Memory B cell (primary cell): ENCODE data around the gene STK16.
A peak's percentile ranks its signal among the peaks of the same experiment; 100 is the strongest.

Experiments used
- ATAC-seq: fragments of 150-1000 bp; cut with Tn5 transposase; 2 replicates; pipeline ENCODE4 v1.10.0; 2021; ENCODE audit warnings: low read depth, mild to moderate bottlenecking, moderate library complexity
- DNase-seq, 2 donors: peaks; one replicate each; pipeline ENCODE4 v3.0.0; 2022; ENCODE audit warnings: low spot score in 2 of 2
- H3K27ac Mint-ChIP-seq: one replicate; pipeline ENCODE4 v1.8.0; 2022; ENCODE audit warnings: mild to moderate bottlenecking, moderate library complexity, mixed read lengths
- H3K27me3 Mint-ChIP-seq: one replicate; pipeline ENCODE4 v1.8.0; 2022; ENCODE audit warnings: mixed read lengths
- H3K36me3 Mint-ChIP-seq: one replicate; pipeline ENCODE4 v1.8.0; 2022; ENCODE audit warnings: mild to moderate bottlenecking, mixed read lengths
- H3K4me1 Mint-ChIP-seq: one replicate; pipeline ENCODE4 v1.8.0; 2022; ENCODE audit warnings: mixed read lengths
- H3K4me3 Mint-ChIP-seq: one replicate; pipeline ENCODE4 v1.8.0; 2022; ENCODE audit warnings: mild to moderate bottlenecking, moderate library complexity, mixed read lengths
- H3K9me3 Mint-ChIP-seq: one replicate; pipeline ENCODE4 v1.8.0; 2022; ENCODE audit warnings: mixed read lengths

STK16 gene

DNA sequence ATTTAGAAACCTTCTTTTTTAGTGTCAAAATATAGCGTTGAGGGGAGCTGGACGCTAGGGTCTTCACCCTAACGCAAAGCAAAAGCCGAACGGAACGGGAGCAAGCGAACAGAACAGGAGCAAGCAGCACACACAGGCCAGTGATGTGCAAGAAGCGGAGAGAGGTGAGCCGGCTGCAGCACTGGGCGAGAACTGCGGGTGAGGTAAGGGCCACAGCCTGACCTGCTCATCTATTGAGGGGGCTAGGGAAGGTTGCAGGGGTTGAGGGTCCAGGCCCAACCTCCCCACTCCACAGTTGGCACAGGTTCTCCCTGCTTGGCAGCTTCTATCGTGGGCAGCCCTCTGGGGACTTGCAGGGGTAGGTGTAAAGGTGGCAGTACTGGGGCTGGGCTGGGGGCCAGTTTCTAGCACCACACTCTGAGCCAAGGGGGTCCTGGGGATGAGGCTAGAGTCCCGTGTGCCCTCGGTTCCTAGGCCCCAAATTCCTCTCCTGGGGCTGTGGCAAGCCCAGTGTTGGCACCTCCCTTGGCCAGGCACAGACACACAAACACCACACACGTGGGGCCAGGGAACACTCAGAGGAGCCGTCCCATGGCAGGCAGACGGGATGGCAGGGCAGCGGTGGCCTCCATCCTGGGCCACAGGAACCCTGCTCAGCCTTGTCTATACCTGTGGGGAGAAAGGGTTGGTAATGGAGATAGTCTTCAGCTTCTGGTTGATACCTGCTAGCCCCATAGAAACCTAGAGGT lies 25.3 kb upstream of the STK16 start:
- peaks cover 20% of the 10 kb centered on the region for H3K36me3 Mint-ChIP-seq

DNA sequence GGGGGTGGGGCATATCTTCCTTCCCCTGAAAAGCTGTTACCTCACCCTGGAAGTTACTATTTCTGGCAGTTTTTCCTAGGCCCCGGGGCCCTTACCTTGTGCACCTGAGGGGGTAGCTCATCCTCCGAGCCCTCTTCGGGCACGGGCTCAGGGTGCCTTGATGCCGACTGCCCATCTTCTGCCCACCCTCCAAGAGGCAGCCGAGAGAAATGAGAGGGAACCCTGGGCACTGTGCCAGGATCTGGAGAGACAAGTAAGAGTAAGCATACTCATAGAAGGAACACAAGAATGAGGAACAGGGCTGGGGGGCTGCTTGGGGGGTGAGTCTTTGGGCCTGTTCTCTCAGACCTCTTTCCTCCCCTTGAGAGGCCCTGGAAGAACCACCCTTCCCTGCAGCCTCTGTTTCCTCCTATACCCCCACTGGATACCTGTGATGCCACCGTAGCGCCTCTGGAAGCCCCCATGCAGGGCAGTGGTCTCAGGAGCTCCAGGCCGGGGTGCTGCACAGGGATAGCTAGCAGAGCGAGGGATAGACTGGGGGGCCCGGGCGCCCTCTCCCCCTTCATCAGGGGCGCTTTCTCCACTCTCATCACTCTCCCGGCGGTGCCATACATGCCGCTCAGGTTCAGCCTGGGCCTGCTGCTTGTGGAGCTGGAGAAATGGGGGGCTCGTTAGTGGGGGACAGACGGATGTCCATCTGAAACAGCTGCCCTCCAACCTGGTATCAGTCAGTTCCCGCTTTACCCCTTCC lies 24.5 kb upstream of the STK16 start:
- DNase-seq (no peak), ATAC-seq (no peak)
- peaks cover 23% of the 10 kb centered on the region for H3K36me3 Mint-ChIP-seq
- no peaks in the 10 kb centered on the region for H3K27me3 Mint-ChIP-seq
- H3K27ac Mint-ChIP-seq, result no peak overlapping the region
- no peaks in the 10 kb centered on the region for H3K9me3 Mint-ChIP-seq
- no peak overlapping the region for H3K4me3 Mint-ChIP-seq
- H3K4me1 Mint-ChIP-seq, result peaks cover 12% of the 10 kb centered on the region

More for the DNA sequence above, 25.3 kb upstream of the STK16 start:
- ATAC-seq (no peak), DNase-seq (no peak)
- Mint-ChIP-seq H3K4me1 (peaks cover 12% of the 10 kb centered on the region), H3K27me3 (no peaks in the 10 kb centered on the region), H3K9me3 (no peaks in the 10 kb centered on the region), H3K27ac (no peak overlapping the region), H3K4me3 (no peak overlapping the region)

- Mint-ChIP-seq H3K27me3 (no peaks in the 10 kb centered on the region), H3K9me3 (no peaks in the 10 kb centered on the region), H3K27ac (no peak overlapping the region), H3K4me3 (no peak overlapping the region), H3K36me3 (peaks cover 28% of the 10 kb centered on the region), H3K4me1 (peaks cover 10% of the 10 kb centered on the region)
- DNase-seq, result no peak
- no peak for ATAC-seq
Observed at GRCh38 chr2:219221957-219222518, 23.2 kb upstream of the STK16 start.

DNA sequence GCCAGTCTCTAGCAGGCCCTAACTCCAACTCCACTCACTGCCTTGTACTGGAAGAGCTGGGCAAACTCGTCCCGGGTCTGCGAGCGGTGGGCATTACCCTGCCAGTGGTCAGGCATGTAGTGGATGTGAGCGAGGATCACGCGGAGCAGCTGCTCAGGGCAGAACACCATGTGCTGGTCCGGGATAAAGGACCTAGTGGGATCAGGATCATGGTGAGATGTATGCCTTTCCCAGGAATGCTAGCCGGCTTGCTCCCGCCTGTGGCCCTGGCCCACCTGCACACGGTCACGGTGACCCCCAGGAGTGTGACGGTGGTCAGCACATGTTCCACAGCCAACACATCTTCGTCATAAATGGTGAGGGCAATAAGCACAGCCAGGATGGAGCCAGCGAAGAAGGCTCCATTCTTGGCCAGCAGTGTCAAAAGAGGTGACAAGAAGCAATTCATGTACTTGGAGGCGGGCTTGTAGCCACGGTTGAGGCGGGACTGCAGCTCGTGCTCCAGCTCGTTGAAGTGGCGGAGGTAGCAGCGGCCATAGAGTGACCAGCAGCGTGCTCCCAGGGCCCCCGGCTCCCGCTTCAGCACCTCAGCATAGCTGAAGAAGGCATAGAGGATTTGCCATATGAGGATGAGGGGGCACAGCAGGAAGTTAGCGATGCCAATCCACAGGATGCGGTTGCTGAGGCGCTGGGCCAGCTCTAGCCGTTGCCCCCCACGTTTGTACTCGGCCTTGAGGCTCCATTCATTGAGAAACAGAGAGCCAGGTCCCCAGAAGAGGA lies 21.3 kb upstream of the STK16 start:
- Mint-ChIP-seq H3K4me1 (peaks cover 15% of the 10 kb centered on the region), H3K27ac (no peak overlapping the region)

GRCh38 chr2:219225350-219225749 lies 19.9 kb upstream of the STK16 start:
- ATAC-seq, result no peak
- no peak for DNase-seq
- Mint-ChIP-seq H3K4me1 (peaks cover 20% of the 10 kb centered on the region), H3K27me3 (no peaks in the 10 kb centered on the region), H3K4me3 (no peak overlapping the region), H3K36me3 (peaks cover 26% of the 10 kb centered on the region), H3K9me3 (no peaks in the 10 kb centered on the region), H3K27ac (no peak overlapping the region)

More for the DNA sequence above, 21.3 kb upstream of the STK16 start:
- H3K9me3 Mint-ChIP-seq, result no peaks in the 10 kb centered on the region
- DNase-seq (no peak), ATAC-seq (no peak)
- no peak overlapping the region for H3K4me3 Mint-ChIP-seq
- H3K27me3 Mint-ChIP-seq, result no peaks in the 10 kb centered on the region
- H3K36me3 Mint-ChIP-seq, result peaks cover 28% of the 10 kb centered on the region

DNA sequence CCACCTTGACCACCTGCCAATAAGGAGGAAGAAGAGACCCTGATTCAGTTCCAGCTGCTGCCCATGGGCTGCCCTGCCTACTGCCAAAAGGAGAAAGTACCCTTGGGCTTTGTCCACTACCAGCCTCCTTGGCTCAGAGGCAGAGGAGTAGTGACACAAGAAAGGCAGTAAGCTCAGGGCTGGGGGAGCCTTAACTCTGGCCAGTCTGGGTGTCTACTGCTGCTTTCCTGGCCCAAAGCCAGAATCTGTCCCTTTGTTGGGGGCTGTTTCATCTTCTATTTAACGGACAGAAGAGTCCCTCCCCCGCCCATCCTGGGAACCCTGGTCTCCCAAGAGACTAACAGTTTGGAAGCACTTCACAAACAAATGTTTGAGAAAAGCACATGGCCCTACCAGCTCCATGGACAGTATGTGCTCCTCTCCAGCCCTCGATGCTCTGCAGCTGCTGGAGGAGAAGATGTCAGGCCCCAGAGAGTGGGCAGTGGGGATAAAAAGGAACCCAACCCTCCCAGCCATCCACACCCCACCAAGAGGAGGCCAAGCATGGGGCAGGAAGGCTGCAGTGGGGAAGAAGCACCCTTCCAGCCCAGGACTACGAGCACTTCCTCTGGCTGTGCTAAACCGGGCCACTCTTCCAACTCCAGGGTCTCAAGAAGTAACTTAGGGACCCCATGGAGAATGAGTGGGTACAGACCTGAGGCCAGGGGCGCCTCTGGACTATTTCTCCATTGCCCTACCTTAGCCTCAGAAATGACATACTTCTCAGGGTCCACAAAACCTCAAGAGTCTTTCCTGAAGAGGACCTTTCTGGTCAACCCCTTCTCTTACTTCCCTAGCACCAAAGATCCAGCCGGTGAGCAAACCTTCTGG lies 17.0 kb upstream of the STK16 start:
- Mint-ChIP-seq H3K27ac (peak overlapping the region; percentile 96), H3K9me3 (no peaks in the 10 kb centered on the region), H3K4me1 (peaks cover 28% of the 10 kb centered on the region), H3K27me3 (no peaks in the 10 kb centered on the region), H3K36me3 (peaks cover 25% of the 10 kb centered on the region), H3K4me3 (peak overlapping the region; percentile 72)
- no peak for ATAC-seq
- no peak for DNase-seq

DNA sequence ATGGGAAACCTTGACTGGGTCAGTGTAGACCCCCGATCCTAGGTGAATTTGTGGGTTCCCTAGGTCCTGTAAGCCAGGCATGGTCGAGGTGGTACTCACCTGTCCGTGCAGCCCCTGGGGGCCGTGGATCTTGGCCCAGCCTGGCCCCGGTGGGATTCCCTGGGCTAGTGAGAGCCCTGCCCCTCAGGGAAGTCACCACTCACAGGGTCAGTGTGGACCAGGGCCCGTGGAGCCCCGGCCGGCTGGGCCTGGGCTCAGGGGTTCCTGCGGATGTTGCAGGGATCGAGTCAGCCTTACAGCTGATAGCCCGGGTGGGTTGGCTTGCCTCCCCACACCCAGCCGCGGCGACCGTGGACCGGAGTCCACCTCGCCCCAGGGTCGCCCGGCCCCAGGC lies 16.4 kb upstream of the STK16 start:
- no peak for ATAC-seq
- H3K27me3 Mint-ChIP-seq, result no peaks in the 10 kb centered on the region

GRCh38 chr2:219229305-219230058 lies 15.8 kb upstream of the STK16 start, which contains the start of the genes ANKZF1 and ATG9A:
ANKZF1 (plus strand) TSS chr2:219229806; CDS start chr2:219230258, 452 bp downstream.
ATG9A (minus strand) TSS chr2:219229636; CDS start chr2:219228024, 1,612 bp downstream.
- DNase-seq (peak; percentile 95 to 97), ATAC-seq (peak; percentile 96)
- peaks cover 30% of the 10 kb centered on the region for H3K36me3 Mint-ChIP-seq
- peak within 1 kb of the TSS; percentile 96 for H3K27ac Mint-ChIP-seq
- H3K4me3 Mint-ChIP-seq, result peak within 1 kb of the TSS; percentile 97
- H3K9me3 Mint-ChIP-seq, result no peaks in the 10 kb centered on the region
- no peaks in the 10 kb centered on the region for H3K27me3 Mint-ChIP-seq
- peaks cover 28% of the 10 kb centered on the region for H3K4me1 Mint-ChIP-seq

More for the DNA sequence above, 16.4 kb upstream of the STK16 start:
- Mint-ChIP-seq H3K4me3 (peak overlapping the region; percentile 72), H3K4me1 (peaks cover 28% of the 10 kb centered on the region), H3K27ac (peak overlapping the region; percentile 96), H3K9me3 (no peaks in the 10 kb centered on the region), H3K36me3 (peaks cover 27% of the 10 kb centered on the region)
- no peak for DNase-seq

GRCh38 chr2:219230059-219230540 lies 15.2 kb upstream of the STK16 start:
- no peak for ATAC-seq
- Mint-ChIP-seq H3K27ac (peak overlapping the region; percentile 96), H3K4me1 (peaks cover 30% of the 10 kb centered on the region), H3K9me3 (no peaks in the 10 kb centered on the region), H3K4me3 (peak overlapping the region; percentile 97), H3K27me3 (no peaks in the 10 kb centered on the region), H3K36me3 (peaks cover 28% of the 10 kb centered on the region)
- no peak for DNase-seq

DNA sequence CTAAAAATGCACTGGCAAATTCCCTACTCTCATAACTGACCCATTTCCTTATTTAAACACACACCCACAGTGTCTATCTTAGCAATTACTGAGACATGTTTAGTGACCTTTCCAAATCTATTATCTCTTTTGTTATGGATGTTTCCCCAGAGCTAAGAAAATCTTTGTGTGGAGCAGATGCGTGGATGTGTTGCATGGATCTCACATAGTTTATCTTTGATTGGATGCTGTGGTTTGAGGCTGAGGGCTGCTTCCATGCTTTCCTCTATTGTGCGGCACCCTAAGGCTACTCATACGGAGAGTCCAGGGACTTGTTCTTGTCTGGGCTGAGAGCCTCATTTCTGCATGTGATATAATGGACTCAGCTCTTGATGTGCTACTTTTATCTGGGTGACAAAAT lies 10.9 kb upstream of the STK16 start:
- Mint-ChIP-seq H3K27me3 (no peaks in the 10 kb centered on the region), H3K4me3 (no peak overlapping the region), H3K4me1 (peaks cover 21% of the 10 kb centered on the region), H3K27ac (no peak overlapping the region), H3K9me3 (no peaks in the 10 kb centered on the region), H3K36me3 (peaks cover 34% of the 10 kb centered on the region)
- no peak for DNase-seq
- ATAC-seq, result no peak

- Mint-ChIP-seq H3K9me3 (no peaks in the 10 kb centered on the region), H3K36me3 (peaks cover 5% of the 10 kb centered on the region), H3K4me1 (peaks cover 21% of the 10 kb centered on the region), H3K27ac (no peak overlapping the region), H3K27me3 (no peaks in the 10 kb centered on the region), H3K4me3 (peak overlapping the region; percentile 28)
- ATAC-seq (no peak), DNase-seq (no peak)
Observed at GRCh38 chr2:219243291-219243761, 2.0 kb upstream of the STK16 start.

DNA sequence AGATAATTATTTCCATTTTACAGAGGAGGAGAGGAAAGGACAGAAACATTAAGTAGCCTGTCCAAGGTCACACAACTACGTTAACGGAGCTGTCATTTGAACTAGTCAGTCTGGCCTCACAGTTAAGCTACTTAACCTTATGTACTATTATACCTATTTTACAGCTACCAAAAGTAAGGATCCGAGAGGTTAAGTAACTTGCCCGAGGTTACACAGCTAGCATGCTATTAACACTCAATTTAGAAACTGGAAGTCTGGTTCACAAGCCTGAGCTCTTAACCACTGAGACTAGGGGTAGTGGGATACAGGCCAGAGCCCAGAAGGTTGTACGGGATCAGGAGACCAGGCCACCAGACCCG lies 511 bp upstream of the STK16 start:
- Mint-ChIP-seq H3K9me3 (no peaks in the 10 kb centered on the region), H3K36me3 (peaks cover 9% of the 10 kb centered on the region), H3K27ac (peak overlapping the region; percentile 93), H3K4me1 (peaks cover 32% of the 10 kb centered on the region), H3K4me3 (peak overlapping the region; percentile 88), H3K27me3 (no peaks in the 10 kb centered on the region)
- DNase-seq (no peak), ATAC-seq (no peak)
